ENCODE data around the gene STAT3. TPM values are rescaled to one million over a fixed set of nuclear protein-coding genes. Genes with fewer than 3 reads are reported as not detected.
A peak's percentile ranks its signal among the peaks of the same experiment; 100 is the strongest.
"Not testable (repeated sequence)": the region's sequence is repeated elsewhere in the genome, so short reads cannot be mapped to it uniquely, and the experiment has no call there.

STAT3 gene
- total and polyA plus RNA-seq, 2 donors (not counting 1 experiment from before 2014, with no cell fraction given), result 50.1 to 140 TPM

GRCh38 chr17:42366176-42367023 lies 21.8 kb downstream of the STAT3 start:
- H3K27me3 ChIP-seq (replicated peaks in 1 of 4; ENCODE audit: control extremely low read depth in 1 of 4, control insufficient read depth in 3 of 4, insufficient read depth in 4 of 4, low read length in 3 of 4); CTCF ChIA-PET; H3K4me3 Mint-ChIP-seq; H3K9ac ChIP-seq (ENCODE audit: low read length); H2AFZ ChIP-seq (ENCODE audit: insufficient read depth, low read depth, low read length, poor library complexity, severe bottlenecking); H3K27ac ChIP-seq (ENCODE audit: low read length in 2 of 2); H3K9me3 Mint-ChIP-seq (ENCODE audit: insufficient read depth); DNase-seq; intact Hi-C loops (cut with micrococcal nuclease); H3K9me3 ChIP-seq (ENCODE audit: control extremely low read depth in 1 of 3, control insufficient read depth in 2 of 3, insufficient read depth in 1 of 3, low read length in 2 of 3); H3K4me2 ChIP-seq (replicated peaks; ENCODE audit: low read depth, low read length, poor library complexity, severe bottlenecking); ATAC-seq (ENCODE audit: low read depth); H3K4me3 ChIP-seq (ENCODE audit: control extremely low read depth in 1 of 5, extremely low read depth in 1 of 5, insufficient read depth in 1 of 5, low read depth in 2 of 5, low read length in 4 of 5); H3K36me3 ChIP-seq (replicated peaks in 1 of 2; ENCODE audit: control extremely low read depth in 1 of 2, control insufficient read depth in 1 of 2, extremely low read depth in 1 of 2, insufficient read depth in 2 of 2, low read length in 1 of 2); H3K27me3 Mint-ChIP-seq; H3K27ac Mint-ChIP-seq: not testable (repeated sequence)
- POLR2A ChIA-PET, result interaction anchor here (0.6 to 0.7 kb wide), 4 partner anchors 22 to 1612 kb away, joined by 3 to 4 read pairs (median 3); no protein-coding TSS in a partner anchor
- Histone ChIP-seq H3K79me2 (ENCODE audit: control insufficient read depth, insufficient read depth, low read length) (peaks cover 99% of the 10 kb centered on the region), H3K4me1 (ENCODE audit: control insufficient read depth in 2 of 2, insufficient read depth in 2 of 2, low read length in 2 of 2) (peaks cover 16 to 20% of the 10 kb centered on the region in 2 donors), H4K20me1 (ENCODE audit: control insufficient read depth, insufficient read depth, low read length, poor library complexity, severe bottlenecking) (peaks cover 84% of the 10 kb centered on the region)
- H3K4me1 Mint-ChIP-seq, result peaks cover 60% of the 10 kb centered on the region
- WGBS (ENCODE audit: insufficient coverage), result 95% methylated on average over 12 of the region's 13 CpGs

- H3K4me3 ChIP-seq (ENCODE audit: control extremely low read depth in 1 of 5, extremely low read depth in 1 of 5, insufficient read depth in 1 of 5, low read depth in 2 of 5, low read length in 4 of 5), result no peak overlapping the region
- peak overlapping the region; percentile 4 for H3K27ac Mint-ChIP-seq
- peaks cover 61% of the 10 kb centered on the region for H3K4me1 Mint-ChIP-seq
- peaks cover 16 to 20% of the 10 kb centered on the region in 2 donors for H3K4me1 ChIP-seq (ENCODE audit: control insufficient read depth in 2 of 2, insufficient read depth in 2 of 2, low read length in 2 of 2)
- no peaks in the 10 kb centered on the region for H3K27me3 Mint-ChIP-seq
- DNase-seq, result no peak
- H3K9me3 Mint-ChIP-seq (ENCODE audit: insufficient read depth), result peaks cover 2% of the 10 kb centered on the region
- no peak overlapping the region for H3K4me3 Mint-ChIP-seq
- WGBS (ENCODE audit: insufficient coverage), result 92% methylated on average over 4 of the region's 9 CpGs
- peaks cover 100% of the 10 kb centered on the region for H3K79me2 ChIP-seq (ENCODE audit: control insufficient read depth, insufficient read depth, low read length)
- no peak overlapping the region for H3K9ac ChIP-seq (ENCODE audit: low read length)
- intact Hi-C loops (cut with micrococcal nuclease), result no loop called here
- no peak overlapping the region for H3K4me2 ChIP-seq (replicated peaks; ENCODE audit: low read depth, low read length, poor library complexity, severe bottlenecking)
- H3K9me3 ChIP-seq (ENCODE audit: control extremely low read depth in 1 of 3, control insufficient read depth in 2 of 3, insufficient read depth in 1 of 3, low read length in 2 of 3), result peaks cover 0 to 2% (median 0%) of the 10 kb centered on the region in 3 donors
- no peaks in the 10 kb centered on the region for H3K36me3 ChIP-seq (replicated peaks in 1 of 2; ENCODE audit: control extremely low read depth in 1 of 2, control insufficient read depth in 1 of 2, extremely low read depth in 1 of 2, insufficient read depth in 2 of 2, low read length in 1 of 2)
- no peak overlapping the region for H3K27ac ChIP-seq (ENCODE audit: low read length in 2 of 2)
- H2AFZ ChIP-seq (ENCODE audit: insufficient read depth, low read depth, low read length, poor library complexity, severe bottlenecking), result no peak overlapping the region
- H3K27me3 ChIP-seq (replicated peaks in 1 of 4; ENCODE audit: control extremely low read depth in 1 of 4, control insufficient read depth in 3 of 4, insufficient read depth in 4 of 4, low read length in 3 of 4), result no peaks in the 10 kb centered on the region
- H4K20me1 ChIP-seq (ENCODE audit: control insufficient read depth, insufficient read depth, low read length, poor library complexity, severe bottlenecking), result peaks cover 86% of the 10 kb centered on the region
- ATAC-seq (ENCODE audit: low read depth), result no peak
- POLR2A ChIA-PET, result interaction anchor here (0.6 kb wide), 1 partner anchor 21 kb away, joined by 4 read pairs; no protein-coding TSS in a partner anchor
- no peak for TF ChIP-seq EZH2 (IDR thresholded peaks at IDR 0.05; ENCODE audit: borderline replicate concordance, insufficient read depth, low read depth, low read length, poor library complexity, severe bottlenecking)
- TF ChIP-seq, protein P1, sequence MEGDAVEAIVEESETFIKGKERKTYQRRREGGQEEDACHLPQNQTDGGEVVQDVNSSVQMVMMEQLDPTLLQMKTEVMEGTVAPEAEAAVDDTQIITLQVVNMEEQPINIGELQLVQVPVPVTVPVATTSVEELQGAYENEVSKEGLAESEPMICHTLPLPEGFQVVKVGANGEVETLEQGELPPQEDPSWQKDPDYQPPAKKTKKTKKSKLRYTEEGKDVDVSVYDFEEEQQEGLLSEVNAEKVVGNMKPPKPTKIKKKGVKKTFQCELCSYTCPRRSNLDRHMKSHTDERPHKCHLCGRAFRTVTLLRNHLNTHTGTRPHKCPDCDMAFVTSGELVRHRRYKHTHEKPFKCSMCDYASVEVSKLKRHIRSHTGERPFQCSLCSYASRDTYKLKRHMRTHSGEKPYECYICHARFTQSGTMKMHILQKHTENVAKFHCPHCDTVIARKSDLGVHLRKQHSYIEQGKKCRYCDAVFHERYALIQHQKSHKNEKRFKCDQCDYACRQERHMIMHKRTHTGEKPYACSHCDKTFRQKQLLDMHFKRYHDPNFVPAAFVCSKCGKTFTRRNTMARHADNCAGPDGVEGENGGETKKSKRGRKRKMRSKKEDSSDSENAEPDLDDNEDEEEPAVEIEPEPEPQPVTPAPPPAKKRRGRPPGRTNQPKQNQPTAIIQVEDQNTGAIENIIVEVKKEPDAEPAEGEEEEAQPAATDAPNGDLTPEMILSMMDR (IDR thresholded peaks at IDR 0.05), result no peak
- CTCF ChIA-PET, result no interaction called here
Measured at GRCh38 chr17:42365136-42365535, 23.1 kb downstream of the STAT3 start.

Data from B cell (primary cell).